B cell (primary cell): ENCODE data around the gene CLCN7. TPM values are rescaled to one million over a fixed set of nuclear protein-coding genes. Genes with fewer than 3 reads are reported as not detected.

Source experiments
- ATAC-seq: fragments of 200-7000 bp; cut with Tn5 transposase; one replicate; pipeline ENCODE4 v1.10.0; 2021; ENCODE audit warnings: low read depth, mild to moderate bottlenecking, moderate number of reproducible peaks, moderate library complexity
- CTCF ChIA-PET: fragments of 350-600 bp; sonication (Branson Sonifier 250); formaldehyde crosslinking; loops from one replicate; lab custom pipeline; 2021; ENCODE audit warnings: antibody characterized with exemption, inconsistent platforms; lab: Charles Lee
- POLR2A ChIA-PET: fragments of 350-600 bp; sonication (Branson Sonifier 250); formaldehyde crosslinking; loops from one replicate; lab custom pipeline; 2021; ENCODE audit warnings: antibody characterized with exemption; lab: Charles Lee
- DNase-seq: peaks from one replicate; pipeline ENCODE4 v3.0.0; 2013
- H2AFZ ChIP-seq: 2 replicates; pipeline ENCODE4 v1.6.1; 2012; ENCODE audit warnings: mild to moderate bottlenecking, low read depth, low read length; ENCODE audit not compliant: insufficient read depth, poor library complexity, severe bottlenecking
- H3K27ac ChIP-seq, 2 donors: 1 replicate in 1 of 2; 2 replicates in 1 of 2; pipeline ENCODE4 v1.5.1; 2012 to 2013; ENCODE audit warnings: low read length in 2 of 2, mild to moderate bottlenecking in 2 of 2, moderate library complexity in 1 of 2
- H3K27me3 ChIP-seq, 4 experiments: fragments of 200-600 bp in 1 of 4; sonication (generic) in 1 of 4; replicated peaks in 1 of 4; 1 replicate in 2 of 4; 2 replicates in 2 of 4; pipeline versions ENCODE4 v1.6.1 to v1.7.0; 2013 to 2016; ENCODE audit warnings: low read length in 3 of 4, mild to moderate bottlenecking in 2 of 4, mixed read lengths in 1 of 4, moderate library complexity in 1 of 4; ENCODE audit not compliant: insufficient read depth in 4 of 4, control insufficient read depth in 3 of 4; ENCODE audit errors: control extremely low read depth in 1 of 4
- H3K36me3 ChIP-seq, 2 experiments: replicated peaks in 1 of 2; 1 replicate in 1 of 2; 2 replicates in 1 of 2; pipeline versions ENCODE4 v1.6.1 to v1.7.1; 2013; ENCODE audit warnings: low read length in 1 of 2; ENCODE audit not compliant: insufficient read depth in 2 of 2, control insufficient read depth in 1 of 2; ENCODE audit errors: control extremely low read depth in 1 of 2, extremely low read depth in 1 of 2
- H3K4me1 ChIP-seq, 2 donors: fragments of 200-600 bp in 1 of 2; sonication (generic) in 1 of 2; 1 replicate in 1 of 2; 2 replicates in 1 of 2; pipeline versions ENCODE4 v1.5.1 to v1.6.1; 2013 to 2017; ENCODE audit warnings: low read length in 2 of 2; ENCODE audit not compliant: control insufficient read depth in 2 of 2, insufficient read depth in 2 of 2
- H3K4me2 ChIP-seq: replicated peaks from 2 replicates; pipeline ENCODE3; 2012; ENCODE audit warnings: mild to moderate bottlenecking, low read depth, low read length; ENCODE audit not compliant: poor library complexity, severe bottlenecking
- H3K4me3 ChIP-seq, 5 experiments: fragments of 200-600 bp in 1 of 5; sonication (generic) in 1 of 5; 1 replicate in 3 of 5; 2 replicates in 2 of 5; pipeline versions ENCODE4 v1.5.1 to v1.7.0; 2011 to 2016; ENCODE audit warnings: low read length in 4 of 5, mild to moderate bottlenecking in 4 of 5, low read depth in 2 of 5, control low read depth in 1 of 5, moderate library complexity in 1 of 5; ENCODE audit not compliant: insufficient read depth in 1 of 5; ENCODE audit errors: control extremely low read depth in 1 of 5, extremely low read depth in 1 of 5
- H3K79me2 ChIP-seq: fragments of 200-600 bp; sonication (generic); one replicate; pipeline ENCODE4 v1.6.0; 2016; ENCODE audit warnings: low read length; ENCODE audit not compliant: control insufficient read depth, insufficient read depth
- H3K9ac ChIP-seq: fragments of 200-600 bp; sonication (generic); 2 replicates; pipeline ENCODE4 v1.6.1; 2017; ENCODE audit warnings: mild to moderate bottlenecking, low read length, moderate library complexity
- H3K9me3 ChIP-seq, 3 donors: one replicate each; pipeline versions ENCODE4 v1.6.1 to v1.7.1; 2013; ENCODE audit warnings: low read length in 2 of 3; ENCODE audit not compliant: control insufficient read depth in 2 of 3, insufficient read depth in 1 of 3; ENCODE audit errors: control extremely low read depth in 1 of 3
- H4K20me1 ChIP-seq: 2 replicates; pipeline ENCODE4 v1.6.0; 2012; ENCODE audit warnings: mild to moderate bottlenecking, low read length; ENCODE audit not compliant: insufficient read depth, control insufficient read depth, poor library complexity, severe bottlenecking
- H3K27ac Mint-ChIP-seq: one replicate; pipeline ENCODE4 v1.8.0; 2021; ENCODE audit warnings: mixed read lengths
- H3K27me3 Mint-ChIP-seq: one replicate; pipeline ENCODE4 v1.8.0; 2021; ENCODE audit warnings: mixed read lengths
- H3K4me1 Mint-ChIP-seq: one replicate; pipeline ENCODE4 v1.8.0; 2021; ENCODE audit warnings: mixed read lengths
- H3K4me3 Mint-ChIP-seq: one replicate; pipeline ENCODE4 v1.8.0; 2021; ENCODE audit warnings: mixed read lengths
- H3K9me3 Mint-ChIP-seq: one replicate; pipeline ENCODE4 v1.8.0; 2022; ENCODE audit warnings: mixed read lengths; ENCODE audit not compliant: insufficient read depth
- EZH2 ChIP-seq: IDR thresholded peaks from 2 replicates; pipeline ENCODE4 v1.6.1; 2012; ENCODE audit warnings: borderline replicate concordance, low read depth, mild to moderate bottlenecking, moderate library complexity, low read length; ENCODE audit not compliant: insufficient read depth, poor library complexity, severe bottlenecking
- WGBS: methylation state at CpG from one replicate; pipeline ENCODE4 v1.1.5; 2013; ENCODE audit warnings: missing lambda C conversion rate; ENCODE audit not compliant: insufficient coverage; 5-methylcytosine and 5-hydroxymethylcytosine counted together
- intact Hi-C: fragments of 100-400 bp; cut with micrococcal nuclease; formaldehyde crosslinking; loops from one replicate; pipeline ENCODE4 v1.10.0; 2022
- polyA plus RNA-seq: library from polyadenylated mRNA; depleted of rRNA; stranded (reverse); fragments of >200 nt; gene quantifications from 2 replicates; pipeline ENCODE4 v1.2.3, GENCODE V29; 2012
- total RNA-seq, 2 donors: library from RNA; stranded (reverse); fragments of 120-200 nt in 1 of 2; gene quantifications; 1 replicate in 1 of 2; 2 replicates in 1 of 2; pipeline versions ENCODE4 v1.2.3 to v1.2.4, GENCODE V29; 2013 to 2022
- TF ChIP-seq, protein P1 (sequence below): fragments of 200-600 bp; IDR thresholded peaks from one replicate; pipeline ENCODE4 v1.8.0; 2022; ENCODE audit warnings: antibody characterized with exemption, mild to moderate bottlenecking

The CLCN7 gene
- total and polyA plus RNA-seq, 2 donors (not counting 1 experiment from before 2014, with no cell fraction given), result 215 to 274 TPM

DNA sequence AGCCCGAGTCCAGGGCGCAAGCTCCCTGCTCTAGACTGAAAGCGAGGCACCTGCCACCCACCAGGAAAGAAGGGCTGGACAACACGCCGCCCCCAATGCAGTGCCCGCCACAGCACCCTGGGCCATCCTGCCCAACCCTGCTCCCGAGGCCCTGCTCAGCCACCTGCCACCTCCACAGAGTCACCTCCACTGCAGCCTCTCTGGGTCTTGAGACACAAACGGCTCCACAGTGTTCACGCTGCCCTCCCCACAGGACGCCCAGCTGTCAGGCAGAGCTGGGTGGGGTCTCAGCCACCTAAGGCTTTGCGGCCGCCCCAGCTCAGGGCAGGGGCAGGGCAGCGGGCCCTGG is 9.3 kb downstream of the CLCN7 start:
- H3K4me1 Mint-ChIP-seq, result peaks cover 28% of the 10 kb centered on the region

DNA sequence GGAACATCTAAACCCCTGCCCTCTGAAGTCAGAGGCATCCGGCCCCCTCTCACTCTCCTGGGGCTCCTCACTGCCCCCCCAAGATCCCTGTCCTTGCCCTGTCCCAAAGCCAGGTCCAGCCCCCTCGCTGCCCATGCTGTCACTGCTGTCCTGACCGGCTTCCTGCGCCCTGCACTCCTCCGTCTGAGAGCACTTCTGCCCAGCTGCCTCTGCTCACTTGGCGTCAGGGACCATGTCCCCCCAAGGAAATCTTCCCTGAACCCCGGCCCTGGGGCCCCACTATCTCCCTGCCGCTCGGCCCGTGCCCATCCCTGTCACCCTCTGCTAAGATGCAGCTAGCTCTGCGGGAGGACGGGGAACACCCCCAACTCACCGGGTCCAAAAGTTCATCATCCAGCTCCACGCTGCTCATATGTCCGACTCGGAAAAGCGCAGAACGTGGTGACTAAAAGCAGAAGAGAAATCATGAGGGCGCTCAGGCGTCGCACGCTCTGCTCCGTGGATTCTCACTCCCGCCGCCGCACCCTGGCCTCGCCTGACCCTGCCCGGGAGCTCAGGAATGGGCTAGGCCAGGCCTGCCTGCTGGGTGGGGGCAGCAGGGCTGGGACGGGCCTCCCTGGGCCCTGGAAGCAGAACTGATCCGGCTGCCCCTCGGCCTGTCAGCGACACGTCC is 9.8 kb downstream of the CLCN7 start:
- intact Hi-C loops, result no loop called here
- no peak for ATAC-seq
- CTCF ChIA-PET, result no interaction called here

More for the DNA sequence above, 9.3 kb downstream of the CLCN7 start:
- peaks cover 99% of the 10 kb centered on the region for H3K79me2 ChIP-seq
- no peak overlapping the region for H3K4me3 Mint-ChIP-seq
- no peaks in the 10 kb centered on the region for H3K27me3 ChIP-seq
- CTCF ChIA-PET, result no interaction called here
- no peaks in the 10 kb centered on the region for H3K9me3 Mint-ChIP-seq
- no peak for DNase-seq
- POLR2A ChIA-PET, result no interaction called here
- H4K20me1 ChIP-seq, result peaks cover 32% of the 10 kb centered on the region
- H3K36me3 ChIP-seq, result peaks cover 6 to 30% of the 10 kb centered on the region in 2 experiments
- H3K27ac ChIP-seq, result no peak overlapping the region
- H3K27me3 Mint-ChIP-seq, result no peaks in the 10 kb centered on the region
- H3K27ac Mint-ChIP-seq, result no peak overlapping the region
- no peak overlapping the region for H2AFZ ChIP-seq
- peaks cover 0 to 3% (median 0%) of the 10 kb centered on the region in 3 donors for H3K9me3 ChIP-seq
- H3K4me2 ChIP-seq, result no peak overlapping the region
- ATAC-seq, result no peak
- TF ChIP-seq, protein P1, sequence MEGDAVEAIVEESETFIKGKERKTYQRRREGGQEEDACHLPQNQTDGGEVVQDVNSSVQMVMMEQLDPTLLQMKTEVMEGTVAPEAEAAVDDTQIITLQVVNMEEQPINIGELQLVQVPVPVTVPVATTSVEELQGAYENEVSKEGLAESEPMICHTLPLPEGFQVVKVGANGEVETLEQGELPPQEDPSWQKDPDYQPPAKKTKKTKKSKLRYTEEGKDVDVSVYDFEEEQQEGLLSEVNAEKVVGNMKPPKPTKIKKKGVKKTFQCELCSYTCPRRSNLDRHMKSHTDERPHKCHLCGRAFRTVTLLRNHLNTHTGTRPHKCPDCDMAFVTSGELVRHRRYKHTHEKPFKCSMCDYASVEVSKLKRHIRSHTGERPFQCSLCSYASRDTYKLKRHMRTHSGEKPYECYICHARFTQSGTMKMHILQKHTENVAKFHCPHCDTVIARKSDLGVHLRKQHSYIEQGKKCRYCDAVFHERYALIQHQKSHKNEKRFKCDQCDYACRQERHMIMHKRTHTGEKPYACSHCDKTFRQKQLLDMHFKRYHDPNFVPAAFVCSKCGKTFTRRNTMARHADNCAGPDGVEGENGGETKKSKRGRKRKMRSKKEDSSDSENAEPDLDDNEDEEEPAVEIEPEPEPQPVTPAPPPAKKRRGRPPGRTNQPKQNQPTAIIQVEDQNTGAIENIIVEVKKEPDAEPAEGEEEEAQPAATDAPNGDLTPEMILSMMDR, result no peak
- TF ChIP-seq EZH2, result no peak
- WGBS, result 98% methylated on average over 13 of the region's 13 CpGs
- intact Hi-C loops, result no loop called here
- H3K4me1 ChIP-seq, result peaks cover 5 to 22% of the 10 kb centered on the region in 2 donors
- H3K9ac ChIP-seq, result no peak overlapping the region
- no peak overlapping the region for H3K4me3 ChIP-seq

More for the DNA sequence above, 9.8 kb downstream of the CLCN7 start:
- H3K79me2 ChIP-seq, result peaks cover 99% of the 10 kb centered on the region
- H3K4me1 ChIP-seq, result peaks cover 5 to 19% of the 10 kb centered on the region in 2 donors
- peaks cover 6 to 35% of the 10 kb centered on the region in 2 experiments for H3K36me3 ChIP-seq
- H3K27me3 ChIP-seq, result no peaks in the 10 kb centered on the region
- H3K9me3 ChIP-seq, result peaks cover 0 to 3% (median 0%) of the 10 kb centered on the region in 3 donors
- POLR2A ChIA-PET, result no interaction called here
- no peak overlapping the region for H2AFZ ChIP-seq
- TF ChIP-seq, protein P1, result no peak
- no peak for TF ChIP-seq EZH2
- WGBS, result 96% methylated on average over 33 of the region's 33 CpGs
- H3K27ac Mint-ChIP-seq, result no peak overlapping the region
- H3K9me3 Mint-ChIP-seq, result no peaks in the 10 kb centered on the region
- H4K20me1 ChIP-seq, result peaks cover 29% of the 10 kb centered on the region
- no peak overlapping the region for H3K4me3 Mint-ChIP-seq
- no peak overlapping the region for H3K27ac ChIP-seq
- no peak overlapping the region for H3K9ac ChIP-seq
- no peaks in the 10 kb centered on the region for H3K27me3 Mint-ChIP-seq
- DNase-seq, result no peak
- H3K4me3 ChIP-seq, result no peak overlapping the region
- peaks cover 26% of the 10 kb centered on the region for H3K4me1 Mint-ChIP-seq
- H3K4me2 ChIP-seq, result no peak overlapping the region
